Left ventricle myocardium inferior (tissue), 1 donor: ENCODE data around the gene CEP128. TPM values are rescaled to one million over a fixed set of nuclear protein-coding genes. Genes with fewer than 3 reads are reported as not detected.
A peak's percentile ranks its signal among the peaks of the same experiment; 100 is the strongest.

Source experiments
- DNase-seq: peaks from one replicate; pipeline ENCODE4 v3.0.0-alpha.2; 2020
- H3K27ac ChIP-seq: fragments of 200-600 bp; replicated peaks from 2 replicates; pipeline ENCODE4 v1.8.0; 2021
- H3K27me3 ChIP-seq: fragments of 200-600 bp; 2 replicates; pipeline ENCODE4 v1.8.0; 2021; ENCODE audit warnings: low read depth
- H3K36me3 ChIP-seq: fragments of 200-600 bp; 2 replicates; pipeline ENCODE4 v1.8.0; 2021
- H3K4me1 ChIP-seq: fragments of 200-600 bp; 2 replicates; pipeline ENCODE4 v1.8.0; 2021
- H3K4me3 ChIP-seq: fragments of 200-600 bp; 2 replicates; pipeline ENCODE4 v1.8.0; 2021; ENCODE audit warnings: mild to moderate bottlenecking, moderate library complexity
- H3K9me3 ChIP-seq: fragments of 200-600 bp; replicated peaks from 2 replicates; pipeline ENCODE4 v1.8.0; 2021
- intact Hi-C: fragments of 100-400 bp; cut with micrococcal nuclease; formaldehyde crosslinking; loops from one replicate; pipeline ENCODE4 v1.11.0; 2022
- total RNA-seq: library from RNA; stranded (reverse); fragmentation: NEBNext Ultra II Directional; extraction: Animal tissue kit (Norgen Biotek cat#: 25700); gene quantifications from one replicate; pipeline ENCODE4 v1.2.1, GENCODE V29; 2021
- TF ChIP-seq, protein P1 (sequence below): fragments of 200-600 bp; IDR thresholded peaks from 2 replicates; pipeline ENCODE4 v1.8.0; 2021; ENCODE audit warnings: antibody characterized with exemption, mild to moderate bottlenecking, borderline replicate concordance
- donor health status: DM: no; HTN: yes; CAD: no; lungs with severe emphysema.

Gene CEP128
- total RNA-seq, 1 donor from 2014 or later: 2.3 TPM

DNA sequence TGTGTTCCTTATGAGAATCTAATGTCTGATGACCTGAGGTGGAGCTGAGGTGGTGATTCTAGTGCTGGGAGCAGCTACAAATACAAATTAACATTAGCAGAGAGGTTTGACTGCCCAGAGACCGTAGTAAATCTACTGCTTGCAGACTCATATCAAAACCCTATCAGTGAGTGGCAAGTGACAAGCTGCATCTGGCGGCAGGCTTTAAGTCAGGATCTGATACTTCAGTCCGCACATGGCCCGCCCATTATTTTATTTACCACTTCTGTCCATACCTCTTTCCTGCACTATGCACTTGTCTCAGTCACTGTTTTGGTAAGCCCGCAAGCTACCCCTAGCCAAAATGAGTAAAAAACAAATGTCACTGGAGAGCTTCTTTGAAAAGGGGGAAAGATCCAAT is 11.4 kb downstream of the CEP128 start:
- Histone ChIP-seq H3K36me3 (no peaks in the 10 kb centered on the region), H3K9me3 (no peaks in the 10 kb centered on the region), H3K4me3 (no peak overlapping the region), H3K4me1 (peaks cover 7% of the 10 kb centered on the region), H3K27ac (no peak overlapping the region), H3K27me3 (no peaks in the 10 kb centered on the region)
- DNase-seq: no peak
- TF ChIP-seq, protein P1, sequence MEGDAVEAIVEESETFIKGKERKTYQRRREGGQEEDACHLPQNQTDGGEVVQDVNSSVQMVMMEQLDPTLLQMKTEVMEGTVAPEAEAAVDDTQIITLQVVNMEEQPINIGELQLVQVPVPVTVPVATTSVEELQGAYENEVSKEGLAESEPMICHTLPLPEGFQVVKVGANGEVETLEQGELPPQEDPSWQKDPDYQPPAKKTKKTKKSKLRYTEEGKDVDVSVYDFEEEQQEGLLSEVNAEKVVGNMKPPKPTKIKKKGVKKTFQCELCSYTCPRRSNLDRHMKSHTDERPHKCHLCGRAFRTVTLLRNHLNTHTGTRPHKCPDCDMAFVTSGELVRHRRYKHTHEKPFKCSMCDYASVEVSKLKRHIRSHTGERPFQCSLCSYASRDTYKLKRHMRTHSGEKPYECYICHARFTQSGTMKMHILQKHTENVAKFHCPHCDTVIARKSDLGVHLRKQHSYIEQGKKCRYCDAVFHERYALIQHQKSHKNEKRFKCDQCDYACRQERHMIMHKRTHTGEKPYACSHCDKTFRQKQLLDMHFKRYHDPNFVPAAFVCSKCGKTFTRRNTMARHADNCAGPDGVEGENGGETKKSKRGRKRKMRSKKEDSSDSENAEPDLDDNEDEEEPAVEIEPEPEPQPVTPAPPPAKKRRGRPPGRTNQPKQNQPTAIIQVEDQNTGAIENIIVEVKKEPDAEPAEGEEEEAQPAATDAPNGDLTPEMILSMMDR: no peak
- intact Hi-C loops: no loop called here

GRCh38 chr14:80927083-80927989 is 14.2 kb downstream of the CEP128 start:
- DNase-seq: no peak
- H3K9me3 ChIP-seq: no peaks in the 10 kb centered on the region
- H3K27me3 ChIP-seq: no peaks in the 10 kb centered on the region
- TF ChIP-seq, protein P1: no peak
- intact Hi-C loops: no loop called here
- H3K4me1 ChIP-seq: peaks cover 7% of the 10 kb centered on the region
- no peak overlapping the region for H3K4me3 ChIP-seq
- H3K27ac ChIP-seq: peak overlapping the region; percentile 39
- no peaks in the 10 kb centered on the region for H3K36me3 ChIP-seq

- intact Hi-C loops: no loop called here
- Histone ChIP-seq H3K4me3 (no peak overlapping the region), H3K27ac (peak overlapping the region; percentile 39), H3K9me3 (no peaks in the 10 kb centered on the region), H3K4me1 (peaks cover 7% of the 10 kb centered on the region), H3K27me3 (no peaks in the 10 kb centered on the region), H3K36me3 (no peaks in the 10 kb centered on the region)
- TF ChIP-seq, protein P1: no peak
- no peak for DNase-seq
Observed at GRCh38 chr14:80926397-80927082, 15.0 kb downstream of the CEP128 start.

- TF ChIP-seq, protein P1: no peak
- Histone ChIP-seq H3K9me3 (no peaks in the 10 kb centered on the region), H3K27ac (no peak overlapping the region), H3K27me3 (no peaks in the 10 kb centered on the region), H3K4me3 (no peak overlapping the region), H3K4me1 (peaks cover 7% of the 10 kb centered on the region), H3K36me3 (no peaks in the 10 kb centered on the region)
- DNase-seq: no peak
- intact Hi-C loops: no loop called here
Observed at GRCh38 chr14:80924365-80925103, 17.0 kb downstream of the CEP128 start.

GRCh38 chr14:80923368-80923767 is 18.2 kb downstream of the CEP128 start:
- H3K27me3 ChIP-seq: no peaks in the 10 kb centered on the region
- H3K36me3 ChIP-seq: no peaks in the 10 kb centered on the region
- H3K4me1 ChIP-seq: peaks cover 7% of the 10 kb centered on the region
- H3K27ac ChIP-seq: no peak overlapping the region
- H3K9me3 ChIP-seq: no peaks in the 10 kb centered on the region
- intact Hi-C loops: no loop called here
- no peak overlapping the region for H3K4me3 ChIP-seq
- no peak for DNase-seq
- TF ChIP-seq, protein P1: no peak
